Activated CD8-positive, alpha-beta T cell treated with anti-CD3 and anti-CD28 coated beads for 36 hours (primary cell): ENCODE data around the gene FAM171A2. TPM values are rescaled to one million over a fixed set of nuclear protein-coding genes. Genes with fewer than 3 reads are reported as not detected.

Experiments
- ATAC-seq: fragments of 200-7000 bp; cut with Tn5 transposase; one replicate; pipeline ENCODE4 v1.10.0; 2021; ENCODE audit warnings: mild to moderate bottlenecking, moderate library complexity
- CTCF ChIA-PET: fragments of 350-600 bp; sonication (Branson Sonifier 250); formaldehyde crosslinking; loops from one replicate; lab custom pipeline; 2021; ENCODE audit warnings: antibody characterized with exemption; lab: Charles Lee
- POLR2A ChIA-PET: fragments of 350-600 bp; sonication (Branson Sonifier 250); formaldehyde crosslinking; loops from one replicate; lab custom pipeline; 2021; ENCODE audit warnings: antibody characterized with exemption; lab: Charles Lee
- DNase-seq: peaks from one replicate; pipeline ENCODE4 v3.0.0-alpha.2; 2020
- H3K27ac Mint-ChIP-seq: one replicate; pipeline ENCODE4 v1.8.0; 2021; ENCODE audit warnings: mild to moderate bottlenecking, mixed read lengths
- H3K27me3 Mint-ChIP-seq: one replicate; pipeline ENCODE4 v1.8.0; 2021; ENCODE audit warnings: mixed read lengths
- H3K36me3 Mint-ChIP-seq: one replicate; pipeline ENCODE4 v1.8.0; 2021; ENCODE audit warnings: low read depth, mixed read lengths
- H3K4me1 Mint-ChIP-seq: one replicate; pipeline ENCODE4 v1.8.0; 2021; ENCODE audit warnings: low read depth, mixed read lengths
- H3K4me3 Mint-ChIP-seq: one replicate; pipeline ENCODE4 v1.8.0; 2021; ENCODE audit warnings: mild to moderate bottlenecking, moderate library complexity, mixed read lengths
- H3K9me3 Mint-ChIP-seq: one replicate; pipeline ENCODE4 v1.8.0; 2021; ENCODE audit warnings: mixed read lengths
- CTCF ChIP-seq: fragments of 200-600 bp; IDR thresholded peaks from one replicate; pipeline ENCODE4 v1.8.0; 2022; ENCODE audit warnings: antibody characterized with exemption, mild to moderate bottlenecking
- intact Hi-C: fragments of 100-400 bp; cut with micrococcal nuclease; formaldehyde crosslinking; loops from one replicate; pipeline ENCODE4 v1.10.0; 2022
- total RNA-seq, 2 experiments: library from RNA; stranded (reverse); gene quantifications; one replicate each; pipeline ENCODE4 v1.2.3, GENCODE V29; 2021

The FAM171A2 gene
- total RNA-seq, 2 experiments from 2014 or later = 0.43 to 0.78 TPM

GRCh38 chr17:44315760-44316731 is 47.6 kb downstream of the FAM171A2 start:
- no peak for TF ChIP-seq CTCF
- ATAC-seq (peak; percentile 14), DNase-seq (no peak)
- intact Hi-C loops = no loop called here
- peaks cover 12% of the 10 kb centered on the region for H3K4me1 Mint-ChIP-seq
- POLR2A ChIA-PET = interaction anchor here (0.7 to 3.3 kb wide), 9 partner anchors 8 to 106 kb away, joined by 3 to 19 read pairs (median 5); partner anchors contain the start of genes RUNDC3A and UBTF
- CTCF ChIA-PET = interaction anchor here (0.8 to 2.9 kb wide), 11 partner anchors 8 to 112 kb away, joined by 3 to 14 read pairs (median 4); partner anchors contain the start of genes GRN and RUNDC3A
- H3K4me3 Mint-ChIP-seq = peak overlapping the region; percentile 70
- no peaks in the 10 kb centered on the region for H3K9me3 Mint-ChIP-seq
- peaks cover 10% of the 10 kb centered on the region for H3K36me3 Mint-ChIP-seq
- H3K27me3 Mint-ChIP-seq = peaks cover 30% of the 10 kb centered on the region
- H3K27ac Mint-ChIP-seq = no peak overlapping the region

- TF ChIP-seq CTCF = no peak
- Mint-ChIP-seq H3K27ac (no peak overlapping the region), H3K4me1 (peaks cover 12% of the 10 kb centered on the region), H3K36me3 (peaks cover 7% of the 10 kb centered on the region), H3K4me3 (peak overlapping the region; percentile 70), H3K9me3 (no peaks in the 10 kb centered on the region), H3K27me3 (peaks cover 30% of the 10 kb centered on the region)
- DNase-seq = peak; percentile 70
- intact Hi-C loops = no loop called here
- CTCF ChIA-PET = interaction anchor here (0.9 to 2.9 kb wide), 7 partner anchors 16 to 111 kb away, joined by 3 to 14 read pairs (median 4); partner anchors contain the start of gene GRN
- POLR2A ChIA-PET = interaction anchor here (0.8 to 1.8 kb wide), 3 partner anchors 94 to 129 kb away, joined by 3 to 8 read pairs (median 7); no protein-coding TSS in a partner anchor
- ATAC-seq = peak; percentile 75
Measured at GRCh38 chr17:44314869-44315661, 48.6 kb downstream of the FAM171A2 start.

GRCh38 chr17:44314524-44314868 is 49.2 kb downstream of the FAM171A2 start:
- ChIA-PET POLR2A (interaction anchor here (0.6 to 1.8 kb wide), 4 partner anchors 93 to 307 kb away, joined by 3 to 8 read pairs (median 5); no protein-coding TSS in a partner anchor), CTCF (interaction anchor here (1.4 to 1.6 kb wide), 3 partner anchors 22 to 105 kb away, joined by 3 to 4 read pairs (median 4); no protein-coding TSS in a partner anchor)
- ATAC-seq = no peak
- peak overlapping the region; percentile 37 for H3K4me3 Mint-ChIP-seq
- intact Hi-C loops = no loop called here
- H3K36me3 Mint-ChIP-seq = peaks cover 6% of the 10 kb centered on the region
- H3K27me3 Mint-ChIP-seq = peaks cover 30% of the 10 kb centered on the region
- H3K4me1 Mint-ChIP-seq = peaks cover 13% of the 10 kb centered on the region
- DNase-seq = no peak
- H3K27ac Mint-ChIP-seq = no peak overlapping the region
- TF ChIP-seq CTCF = no peak
- H3K9me3 Mint-ChIP-seq = no peaks in the 10 kb centered on the region

DNA sequence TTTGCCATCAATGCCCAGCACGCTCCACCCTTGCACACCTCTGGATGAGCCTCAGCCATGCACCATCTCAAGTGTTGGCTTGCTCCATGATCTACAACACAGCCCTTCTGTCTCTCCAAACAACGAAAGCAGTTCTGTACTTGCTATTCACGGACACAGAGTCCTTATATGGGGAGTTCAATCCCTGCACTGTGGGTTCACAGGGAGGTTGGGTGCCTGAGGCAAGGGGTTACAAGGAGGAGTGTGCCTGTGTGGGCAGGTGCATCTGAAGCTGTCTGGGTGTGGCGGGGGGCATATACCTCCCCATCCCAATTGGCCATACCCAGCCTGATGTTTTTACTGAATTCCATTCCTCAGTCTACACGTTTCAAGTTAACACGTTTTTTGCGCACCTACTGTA is 49.6 kb downstream of the FAM171A2 start:
- H3K4me3 Mint-ChIP-seq = no peak overlapping the region
- H3K4me1 Mint-ChIP-seq = peaks cover 15% of the 10 kb centered on the region
- intact Hi-C loops = no loop called here
- DNase-seq = no peak
- no peak overlapping the region for H3K27ac Mint-ChIP-seq
- peaks cover 2% of the 10 kb centered on the region for H3K36me3 Mint-ChIP-seq
- POLR2A ChIA-PET = interaction anchor here (0.5 to 1.8 kb wide), 4 partner anchors 93 to 308 kb away, joined by 3 to 8 read pairs (median 5); no protein-coding TSS in a partner anchor
- H3K9me3 Mint-ChIP-seq = no peaks in the 10 kb centered on the region
- CTCF ChIA-PET = interaction anchor here (1.6 kb wide), 1 partner anchor 40 kb away, joined by 4 read pairs; no protein-coding TSS in a partner anchor
- TF ChIP-seq CTCF = no peak
- peaks cover 30% of the 10 kb centered on the region for H3K27me3 Mint-ChIP-seq
- ATAC-seq = no peak
